H7 (cell line): ENCODE measurements around the gene EML6. TPM values are rescaled to one million over a fixed set of nuclear protein-coding genes. Genes with fewer than 3 reads are reported as not detected.
"Not testable (repeated sequence)": the region's sequence is repeated elsewhere in the genome, so short reads cannot be mapped to it uniquely, and the experiment has no call there.

ENCODE experiments used
- DNase-seq: peaks from one replicate; pipeline ENCODE4 v3.0.0; 2012
- H3K27me3 ChIP-seq: 2 replicates; pipeline ENCODE4 v1.6.0; 2011; ENCODE audit warnings: mild to moderate bottlenecking, low read length; ENCODE audit not compliant: control insufficient read depth, insufficient read depth
- H3K36me3 ChIP-seq: replicated peaks from 2 replicates; pipeline ENCODE4 v1.5.1; 2011; ENCODE audit warnings: low read length; ENCODE audit not compliant: control insufficient read depth, insufficient read depth
- H3K4me3 ChIP-seq: 2 replicates; pipeline ENCODE4 v1.5.1; 2011; ENCODE audit warnings: low read depth, mild to moderate bottlenecking, control low read depth, low read length, moderate library complexity; ENCODE audit not compliant: insufficient read depth
- total RNA-seq: library from RNA; depleted of rRNA; stranded (reverse); fragments of >200 nt; shearing (Covaris generic); gene quantifications from 2 replicates; pipeline ENCODE4 v1.2.3, GENCODE V29; 2014

Gene EML6
- total RNA-seq, 1 experiment from 2014 or later: 0.52 TPM

DNA sequence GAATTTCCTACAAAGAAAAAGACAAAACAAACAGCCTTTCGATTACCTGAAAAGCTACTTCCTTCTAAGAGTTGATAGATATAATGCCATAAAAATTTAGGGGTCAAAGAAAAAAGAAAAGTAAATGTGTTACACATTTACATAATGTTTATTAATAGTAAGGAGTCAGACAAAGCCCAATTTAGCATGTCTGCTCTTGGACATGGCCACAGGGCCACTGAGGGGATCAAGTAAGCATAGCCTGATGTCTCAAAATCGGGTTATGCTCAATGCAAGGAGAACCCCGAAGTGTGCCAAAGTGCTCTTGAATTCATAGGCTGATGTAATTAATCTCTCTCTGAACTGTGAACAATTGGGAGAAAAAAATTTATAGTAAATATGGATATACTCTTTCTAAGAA lies 265.1 kb downstream of the EML6 start:
- DNase-seq: no peak
- Histone ChIP-seq H3K4me3 (no peak overlapping the region), H3K27me3 (no peaks in the 10 kb centered on the region), H3K36me3 (no peaks in the 10 kb centered on the region)

DNA sequence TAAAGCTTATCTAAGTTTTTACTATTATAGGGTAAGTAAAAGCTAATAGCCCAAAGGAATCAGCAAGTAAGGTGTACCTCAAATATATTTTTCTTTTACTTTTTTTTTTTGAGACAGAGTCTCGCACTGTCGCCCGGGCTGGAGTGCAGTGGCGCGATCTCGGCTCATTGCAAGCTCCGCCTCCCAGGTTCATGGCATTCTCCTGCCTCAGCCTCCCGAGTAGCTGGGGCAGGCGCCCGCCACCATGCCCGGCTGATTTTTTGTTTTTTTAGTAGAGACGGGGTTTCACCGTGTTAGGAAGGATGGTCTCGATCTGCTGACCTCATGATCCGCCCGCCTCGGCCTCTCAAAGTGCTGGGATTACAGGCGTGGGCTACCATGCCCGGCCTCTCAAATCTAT lies 267.2 kb downstream of the EML6 start:
- not testable (repeated sequence) for H3K36me3 ChIP-seq, DNase-seq, H3K4me3 ChIP-seq, H3K27me3 ChIP-seq

DNA sequence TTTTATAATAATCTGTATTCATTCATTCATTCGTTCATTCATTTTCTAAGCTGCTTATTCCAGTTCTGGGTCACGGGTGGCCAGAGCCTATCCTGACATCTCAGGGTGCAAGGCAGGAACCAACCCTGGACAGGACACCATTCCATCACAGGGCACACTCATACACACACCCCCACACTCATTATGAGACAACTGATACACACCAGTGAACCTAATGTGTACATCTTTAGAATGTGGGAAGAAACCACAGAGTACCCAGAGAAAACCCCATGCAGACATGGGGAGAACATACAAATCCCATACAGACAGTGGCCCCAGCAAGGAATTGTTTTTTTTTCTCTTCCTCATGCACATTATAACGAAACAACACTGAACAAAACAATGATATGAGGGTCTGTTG lies 272.1 kb downstream of the EML6 start:
- no peak for DNase-seq
- Histone ChIP-seq H3K36me3 (no peaks in the 10 kb centered on the region), H3K4me3 (no peak overlapping the region), H3K27me3 (no peaks in the 10 kb centered on the region)

GRCh38 chr2:54997826-54998225 lies 274.4 kb downstream of the EML6 start:
- H3K36me3 ChIP-seq: no peaks in the 10 kb centered on the region
- H3K27me3 ChIP-seq: no peaks in the 10 kb centered on the region
- peak; percentile 12 for DNase-seq
- no peak overlapping the region for H3K4me3 ChIP-seq

DNA sequence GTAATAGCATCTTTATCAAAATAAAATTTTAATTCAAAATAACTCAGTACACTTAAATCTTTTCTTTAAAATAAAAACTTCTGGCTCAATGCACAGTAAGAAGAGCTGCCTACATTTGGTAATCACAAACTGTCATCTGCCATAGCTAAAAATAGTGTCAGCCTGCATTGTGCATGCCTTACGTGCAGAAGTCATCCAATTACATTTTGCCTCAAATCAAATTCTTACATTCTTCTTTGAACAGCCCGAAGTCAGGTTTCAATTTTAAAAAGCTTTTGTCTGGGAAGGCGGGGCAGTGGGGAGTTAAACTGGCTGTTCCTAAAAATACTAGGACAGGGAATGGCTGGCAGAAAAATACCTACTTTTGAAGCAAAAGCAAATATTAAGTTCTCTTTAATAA lies 275.7 kb downstream of the EML6 start:
- no peaks in the 10 kb centered on the region for H3K27me3 ChIP-seq
- no peak overlapping the region for H3K4me3 ChIP-seq
- H3K36me3 ChIP-seq: no peaks in the 10 kb centered on the region
- DNase-seq: no peak

DNA sequence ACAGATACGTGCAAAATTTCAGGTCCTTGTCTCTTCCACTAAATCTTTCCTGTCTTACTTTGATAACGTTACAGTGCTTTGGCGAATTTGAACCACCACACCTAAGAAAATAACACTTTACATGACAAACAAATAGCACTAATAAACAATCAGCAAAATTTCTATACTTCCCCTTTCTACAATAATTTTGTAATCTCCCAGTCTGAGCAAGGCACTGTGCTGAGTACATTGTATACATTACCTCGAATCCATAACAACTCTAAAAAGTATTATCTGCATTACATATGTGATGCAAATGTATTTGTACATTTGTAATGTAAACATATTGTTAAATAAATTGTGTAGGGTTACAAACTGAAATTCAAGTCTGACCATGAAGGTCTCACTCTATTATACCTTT lies 276.9 kb downstream of the EML6 start:
- DNase-seq: no peak
- H3K27me3 ChIP-seq: no peaks in the 10 kb centered on the region

GRCh38 chr2:55001716-55002115 lies 278.3 kb downstream of the EML6 start:
- Histone ChIP-seq H3K4me3 (no peak overlapping the region), H3K36me3 (no peaks in the 10 kb centered on the region), H3K27me3 (no peaks in the 10 kb centered on the region)
- DNase-seq: no peak

More for the DNA sequence above, 276.9 kb downstream of the EML6 start:
- Histone ChIP-seq H3K36me3 (no peaks in the 10 kb centered on the region), H3K4me3 (no peak overlapping the region)

DNA sequence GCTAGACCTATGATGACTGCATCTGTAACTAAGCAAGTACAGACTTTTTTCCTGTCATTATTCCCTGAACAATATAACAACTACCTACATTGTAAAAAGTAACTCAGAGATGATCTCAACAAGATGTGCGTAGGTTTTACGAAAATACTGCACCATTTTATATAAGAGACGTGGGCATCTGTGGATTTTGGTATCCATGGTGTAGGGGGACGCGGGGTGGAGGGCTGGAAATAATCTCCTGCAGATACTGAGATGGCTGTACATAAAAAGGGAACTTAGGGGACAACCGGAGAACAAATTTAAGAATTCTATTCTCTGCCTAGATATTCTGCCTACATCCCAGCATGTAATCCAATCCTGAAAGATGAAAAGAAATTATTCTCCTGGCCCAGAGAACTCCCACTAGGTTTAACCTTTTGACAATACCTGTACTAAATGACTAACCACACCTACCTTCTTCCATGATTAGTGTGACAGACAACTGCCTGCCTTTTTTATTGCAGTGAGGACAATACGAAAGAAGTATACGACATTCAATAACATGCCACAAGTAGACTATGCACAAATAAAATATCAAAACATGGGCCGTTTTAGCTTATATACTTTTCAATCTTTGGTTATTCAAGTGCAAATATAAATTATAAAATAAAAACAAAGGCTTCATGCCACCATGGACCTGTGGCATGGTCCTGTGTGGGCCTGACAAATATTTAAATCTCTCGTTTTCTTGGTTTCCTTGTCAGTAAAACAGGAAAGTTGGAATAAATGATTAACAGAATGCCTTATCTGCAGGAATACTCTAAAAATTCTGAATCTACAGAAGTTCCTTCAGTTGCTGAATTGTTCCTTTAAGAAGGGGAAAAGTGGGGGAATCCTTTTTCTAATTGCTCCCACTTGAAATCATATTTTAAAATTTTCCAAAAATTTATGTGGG lies 280.5 kb downstream of the EML6 start:
- Histone ChIP-seq H3K36me3 (no peaks in the 10 kb centered on the region), H3K27me3 (no peaks in the 10 kb centered on the region), H3K4me3 (no peak overlapping the region)
- no peak for DNase-seq

GRCh38 chr2:55006306-55006705 lies 282.8 kb downstream of the EML6 start:
- Histone ChIP-seq H3K27me3 (no peaks in the 10 kb centered on the region), H3K36me3 (no peaks in the 10 kb centered on the region), H3K4me3 (no peak overlapping the region)
- no peak for DNase-seq

GRCh38 chr2:55009277-55010060 lies 286.0 kb downstream of the EML6 start:
- H3K4me3 ChIP-seq: no peak overlapping the region

GRCh38 chr2:55010149-55010591 lies 286.7 kb downstream of the EML6 start:
- Histone ChIP-seq H3K4me3 (no peak overlapping the region), H3K36me3 (no peaks in the 10 kb centered on the region), H3K27me3 (no peaks in the 10 kb centered on the region)
- no peak for DNase-seq

More at GRCh38 chr2:55009277-55010060, 286.0 kb downstream of the EML6 start:
- Histone ChIP-seq H3K36me3 (no peaks in the 10 kb centered on the region), H3K27me3 (no peaks in the 10 kb centered on the region)
- no peak for DNase-seq

DNA sequence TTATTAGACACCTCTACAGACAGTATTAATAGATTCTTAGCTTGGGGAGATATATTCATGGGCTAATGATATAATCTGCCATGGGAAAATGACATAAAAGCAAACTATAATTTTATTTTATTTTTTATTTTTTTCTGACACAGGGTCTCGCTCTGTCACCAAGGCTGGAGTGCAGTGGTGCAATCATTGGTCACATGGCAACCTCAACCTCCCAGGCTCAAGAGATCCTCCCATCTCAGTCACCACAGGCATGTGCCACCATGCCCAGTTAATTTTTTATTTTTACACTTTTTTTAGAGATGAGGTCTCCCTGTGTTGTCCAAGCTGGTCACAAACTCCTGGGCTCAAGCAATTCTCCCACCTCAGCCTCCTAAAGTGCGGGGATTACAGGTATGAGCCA lies 287.5 kb downstream of the EML6 start:
- Histone ChIP-seq H3K4me3 (no peak overlapping the region), H3K27me3 (no peaks in the 10 kb centered on the region), H3K36me3 (no peaks in the 10 kb centered on the region)
- no peak for DNase-seq

DNA sequence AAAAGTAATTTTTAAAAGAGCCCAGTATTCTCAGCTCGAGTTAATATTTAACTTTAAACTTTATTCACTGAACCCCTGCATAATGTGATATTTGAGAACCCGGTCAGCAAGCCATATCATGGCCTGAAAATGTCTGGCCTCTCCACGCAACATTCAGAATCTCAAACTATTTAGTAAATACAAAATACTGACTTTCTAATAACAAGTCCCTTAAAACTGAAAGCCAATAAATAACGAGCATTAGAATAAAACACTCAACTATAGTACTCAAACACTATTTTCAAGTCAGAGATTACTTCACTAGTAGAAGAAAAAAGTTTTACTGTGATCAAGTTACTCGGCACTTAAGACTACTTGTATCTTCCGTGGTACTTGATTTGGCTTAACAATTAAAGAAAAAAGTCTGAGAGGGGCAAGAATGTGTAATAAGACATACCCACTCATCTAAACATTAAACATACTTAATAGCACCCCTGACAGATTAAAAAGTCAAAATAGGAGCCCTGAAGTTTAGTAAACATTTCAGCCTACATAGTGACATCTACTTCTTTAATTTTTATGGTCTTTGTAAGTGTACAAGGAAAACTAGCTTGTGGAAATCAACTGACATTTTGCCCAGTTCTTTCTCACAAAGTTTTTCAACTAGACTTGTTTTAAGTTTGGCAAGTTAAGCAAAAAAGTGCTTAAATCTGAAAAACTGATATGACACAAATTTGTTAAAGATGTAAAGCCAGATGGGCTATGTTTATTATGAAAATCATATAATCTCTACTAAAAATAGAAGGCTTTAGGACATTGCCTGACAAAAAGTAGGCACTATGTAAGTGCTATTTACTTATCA lies 288.6 kb downstream of the EML6 start:
- DNase-seq: no peak
- Histone ChIP-seq H3K4me3 (no peak overlapping the region), H3K36me3 (no peaks in the 10 kb centered on the region), H3K27me3 (no peaks in the 10 kb centered on the region)
